ENCODE results near the gene RASAL2. TPM values are rescaled to one million over a fixed set of nuclear protein-coding genes. Genes with fewer than 3 reads are reported as not detected.

RASAL2 gene
- total and polyA plus RNA-seq, 11 donors, result 6.2 to 112 (median 39.9) TPM

- no peak for ATAC-seq
Measured at GRCh38 chr1:178360421-178360820, 266.5 kb downstream of the RASAL2 start.

DNA sequence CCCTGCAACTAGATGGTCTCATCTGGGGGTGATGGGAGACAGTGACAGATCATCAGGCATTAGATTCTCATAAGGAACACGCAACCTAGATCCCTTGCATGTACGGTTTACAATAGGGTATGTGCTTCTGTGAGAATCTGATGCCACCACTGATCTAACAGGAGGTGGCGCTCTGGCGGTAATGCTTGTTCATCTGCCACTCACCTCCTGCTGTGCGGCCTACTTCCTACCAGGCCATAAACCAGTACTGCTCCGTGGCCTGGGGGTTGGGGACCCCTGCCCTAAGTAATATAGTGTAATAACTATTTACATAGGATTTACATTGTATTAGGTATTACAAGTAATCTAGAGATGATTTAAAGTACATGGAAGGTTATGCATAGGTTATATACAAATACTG lies 267.9 kb downstream of the RASAL2 start:
- WGBS, 4 donors, result 97 to 100% (median 98%) methylated on average over 6 of the region's 6 CpGs
- H3K4me1 ChIP-seq, result peaks cover 0 to 26% (median 5%) of the 10 kb centered on the region in 12 donors
- no peak for ATAC-seq
- H3K4me3 ChIP-seq, result no peak overlapping the region
- intact Hi-C loops (cut with DNase I), result no loop called here
- no peak for DNase-seq
- H3K27me3 ChIP-seq, result no peaks in the 10 kb centered on the region
- no peak overlapping the region for H3K27ac ChIP-seq
- TF ChIP-seq CTCF (IDR thresholded peaks at IDR 0.05) (no peak), POLR2A (IDR thresholded peaks at IDR 0.05) (no peak)
- no peaks in the 10 kb centered on the region for H3K36me3 ChIP-seq
- H3K9me3 ChIP-seq, result no peaks in the 10 kb centered on the region

More at GRCh38 chr1:178360421-178360820, 266.5 kb downstream of the RASAL2 start:
- Histone ChIP-seq H3K9me3 (no peaks in the 10 kb centered on the region), H3K27ac (no peak overlapping the region), H3K36me3 (no peaks in the 10 kb centered on the region), H3K4me3 (no peak overlapping the region), H3K27me3 (no peaks in the 10 kb centered on the region), H3K4me1 (peaks cover 0 to 29% (median 5%) of the 10 kb centered on the region in 12 donors)
- TF ChIP-seq POLR2A (IDR thresholded peaks at IDR 0.05) (no peak), CTCF (IDR thresholded peaks at IDR 0.05) (no peak)
- 76 to 83% (median 81%) methylated on average over 4 of the region's 4 CpGs for WGBS, 4 donors
- no peak for DNase-seq
- intact Hi-C loops (cut with DNase I), result no loop called here

- H3K4me1 ChIP-seq, result peaks cover 0 to 25% (median 5%) of the 10 kb centered on the region in 12 donors
- no peaks in the 10 kb centered on the region for H3K9me3 ChIP-seq
- TF ChIP-seq POLR2A (IDR thresholded peaks at IDR 0.05) (no peak), CTCF (IDR thresholded peaks at IDR 0.05) (no peak)
- H3K4me3 ChIP-seq, result no peak overlapping the region
- intact Hi-C loops (cut with DNase I), result no loop called here
- ATAC-seq (no peak), DNase-seq (no peak)
- no peak overlapping the region for H3K27ac ChIP-seq
- H3K36me3 ChIP-seq, result no peaks in the 10 kb centered on the region
- WGBS, 4 donors, result 73 to 79% (median 75%) methylated on average over 4 of the region's 4 CpGs
- H3K27me3 ChIP-seq, result no peaks in the 10 kb centered on the region
Measured at GRCh38 chr1:178362747-178363146, 268.8 kb downstream of the RASAL2 start.

- TF ChIP-seq CTCF (IDR thresholded peaks at IDR 0.05) (no peak), POLR2A (IDR thresholded peaks at IDR 0.05) (no peak)
- Histone ChIP-seq H3K9me3 (no peaks in the 10 kb centered on the region), H3K36me3 (no peaks in the 10 kb centered on the region), H3K4me1 (peaks cover 0 to 21% (median 5%) of the 10 kb centered on the region in 12 donors), H3K27me3 (no peaks in the 10 kb centered on the region), H3K27ac (no peak overlapping the region), H3K4me3 (no peak overlapping the region)
- no peak for ATAC-seq
- intact Hi-C loops (cut with DNase I), result no loop called here
- DNase-seq, result no peak
- 39 to 56% (median 45%) methylated on average over 1 of the region's 1 CpG for WGBS, 4 donors
Measured at GRCh38 chr1:178364782-178365181, 270.9 kb downstream of the RASAL2 start.
